Endothelial cell of umbilical vein (primary cell): Measurements from ENCODE around the gene GALNT4.

ENCODE experiments used
- EZH2 ChIP-seq: IDR thresholded peaks from 2 replicates; pipeline ENCODE4 v1.6.1; 2012; ENCODE audit warnings: borderline replicate concordance, low read depth, mild to moderate bottlenecking, moderate library complexity, low read length, inconsistent platforms; ENCODE audit not compliant: severe bottlenecking
- MYC ChIP-seq: IDR thresholded peaks from one replicate; pipeline ENCODE4 v1.6.1; 2011; ENCODE audit warnings: mild to moderate bottlenecking, low read depth, low read length
- POLR2A ChIP-seq: IDR thresholded peaks from 2 replicates; pipeline ENCODE4 v1.6.1; 2012; ENCODE audit warnings: low read depth, mild to moderate bottlenecking, control low read depth, low read length
- TF ChIP-seq, protein P1 (sequence below), 2 donors: IDR thresholded peaks; 1 replicate in 1 of 2; 2 replicates in 1 of 2; pipeline ENCODE4 v1.5.1; 2011; ENCODE audit warnings: low read length in 2 of 2, mild to moderate bottlenecking in 2 of 2, moderate library complexity in 2 of 2, control low read depth in 1 of 2, inconsistent platforms in 1 of 2, low read depth in 1 of 2; ENCODE audit not compliant: insufficient read depth in 1 of 2; ENCODE audit errors: extremely low read depth in 1 of 2
- TF ChIP-seq, protein P2 (sequence below): IDR thresholded peaks from 2 replicates; pipeline ENCODE4 v1.6.1; 2011; ENCODE audit not compliant: insufficient read depth, insufficient read length

DNA sequence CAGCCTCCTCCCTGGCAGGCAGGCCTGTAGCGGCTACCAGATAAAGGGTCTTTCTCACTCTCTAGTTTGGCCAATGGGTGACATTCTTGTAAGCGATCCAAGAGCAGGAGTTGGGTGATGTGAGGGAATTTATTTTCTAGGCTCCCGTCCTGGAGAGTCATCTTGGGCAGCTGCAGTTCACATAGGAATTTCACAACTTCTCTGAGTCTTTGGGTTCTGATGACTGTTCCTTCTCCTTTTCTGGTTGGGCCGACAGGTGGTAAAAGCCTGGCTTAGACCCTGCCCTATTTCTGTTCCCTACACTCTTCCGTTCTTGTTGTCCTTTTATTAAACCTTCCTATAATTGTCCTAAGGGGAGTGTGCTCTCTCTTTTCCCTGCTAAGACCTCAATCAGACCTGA is 43.9 kb upstream of the GALNT4 start:
- TF ChIP-seq, protein P1, sequence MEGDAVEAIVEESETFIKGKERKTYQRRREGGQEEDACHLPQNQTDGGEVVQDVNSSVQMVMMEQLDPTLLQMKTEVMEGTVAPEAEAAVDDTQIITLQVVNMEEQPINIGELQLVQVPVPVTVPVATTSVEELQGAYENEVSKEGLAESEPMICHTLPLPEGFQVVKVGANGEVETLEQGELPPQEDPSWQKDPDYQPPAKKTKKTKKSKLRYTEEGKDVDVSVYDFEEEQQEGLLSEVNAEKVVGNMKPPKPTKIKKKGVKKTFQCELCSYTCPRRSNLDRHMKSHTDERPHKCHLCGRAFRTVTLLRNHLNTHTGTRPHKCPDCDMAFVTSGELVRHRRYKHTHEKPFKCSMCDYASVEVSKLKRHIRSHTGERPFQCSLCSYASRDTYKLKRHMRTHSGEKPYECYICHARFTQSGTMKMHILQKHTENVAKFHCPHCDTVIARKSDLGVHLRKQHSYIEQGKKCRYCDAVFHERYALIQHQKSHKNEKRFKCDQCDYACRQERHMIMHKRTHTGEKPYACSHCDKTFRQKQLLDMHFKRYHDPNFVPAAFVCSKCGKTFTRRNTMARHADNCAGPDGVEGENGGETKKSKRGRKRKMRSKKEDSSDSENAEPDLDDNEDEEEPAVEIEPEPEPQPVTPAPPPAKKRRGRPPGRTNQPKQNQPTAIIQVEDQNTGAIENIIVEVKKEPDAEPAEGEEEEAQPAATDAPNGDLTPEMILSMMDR (IDR thresholded peaks at IDR 0.05; ENCODE audit: extremely low read depth in 1 of 2, insufficient read depth in 1 of 2, low read depth in 1 of 2, low read length in 2 of 2): no peak
- no peak for TF ChIP-seq EZH2
- no peak for TF ChIP-seq POLR2A
- TF ChIP-seq MYC: no peak
- TF ChIP-seq, protein P2, sequence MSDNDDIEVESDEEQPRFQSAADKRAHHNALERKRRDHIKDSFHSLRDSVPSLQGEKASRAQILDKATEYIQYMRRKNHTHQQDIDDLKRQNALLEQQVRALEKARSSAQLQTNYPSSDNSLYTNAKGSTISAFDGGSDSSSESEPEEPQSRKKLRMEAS: no peak
